Smooth muscle cell (in vitro differentiated cells): ENCODE measurements around the gene TEX22. TPM values are rescaled to one million over a fixed set of nuclear protein-coding genes. Genes with fewer than 3 reads are reported as not detected.
A peak's percentile ranks its signal among the peaks of the same experiment; 100 is the strongest.

Source experiments
- DNase-seq: peaks from one replicate; lab custom pipeline; 2025; ENCODE audit not compliant: unreplicated experiment; lab: John Stamatoyannopoulos, UW
- H2AFZ ChIP-seq: fragments of 200-600 bp; sonication (generic); 2 replicates; pipeline ENCODE4 v1.6.0; 2016; ENCODE audit warnings: antibody characterized with exemption, low read depth, mild to moderate bottlenecking
- H3F3A ChIP-seq: fragments of 200-600 bp; sonication (generic); 2 replicates; pipeline ENCODE4 v1.6.0; 2017; ENCODE audit warnings: antibody characterized with exemption, low read depth
- H3K27ac ChIP-seq: fragments of 200-600 bp; sonication (generic); 2 replicates; pipeline ENCODE4 v1.5.1; 2016; ENCODE audit warnings: low read depth, mild to moderate bottlenecking
- H3K27me3 ChIP-seq: fragments of 200-600 bp; sonication (generic); 2 replicates; pipeline ENCODE4 v1.6.1; 2016; ENCODE audit warnings: low read depth, mild to moderate bottlenecking
- H3K36me3 ChIP-seq: fragments of 200-600 bp; sonication (generic); 2 replicates; pipeline ENCODE4 v1.5.1; 2016; ENCODE audit warnings: low read depth
- H3K4me1 ChIP-seq: fragments of 200-600 bp; sonication (generic); 2 replicates; pipeline ENCODE4 v1.5.1; 2016; ENCODE audit warnings: low read depth
- H3K4me2 ChIP-seq: fragments of 200-600 bp; sonication (generic); 2 replicates; pipeline ENCODE4 v1.6.0; 2016; ENCODE audit warnings: mild to moderate bottlenecking
- H3K4me3 ChIP-seq: fragments of 200-600 bp; sonication (generic); 2 replicates; pipeline ENCODE4 v1.5.1; 2016; ENCODE audit warnings: mild to moderate bottlenecking
- H3K79me2 ChIP-seq: fragments of 200-600 bp; sonication (generic); 2 replicates; pipeline ENCODE4 v1.6.0; 2016; ENCODE audit warnings: low read depth, mild to moderate bottlenecking
- H3K9ac ChIP-seq: fragments of 200-600 bp; sonication (generic); 2 replicates; pipeline ENCODE4 v1.6.0; 2016; ENCODE audit warnings: low read depth
- H3K9me3 ChIP-seq: fragments of 200-600 bp; sonication (generic); replicated peaks from 2 replicates; pipeline ENCODE4 v1.5.1; 2016; ENCODE audit warnings: low read depth
- H4K20me1 ChIP-seq: fragments of 200-600 bp; sonication (generic); 2 replicates; pipeline ENCODE4 v1.6.0; 2016; ENCODE audit warnings: low read depth
- CTCF ChIP-seq: fragments of 200-600 bp; sonication (generic); IDR thresholded peaks from 2 replicates; pipeline ENCODE4 v1.5.1; 2017; ENCODE audit warnings: borderline replicate concordance, mild to moderate bottlenecking, antibody characterized with exemption; ENCODE audit not compliant: insufficient read depth, poor library complexity, severe bottlenecking
- WGBS: methylation state at CpG from one replicate; pipeline ENCODE4 v1.1.7; 2016; ENCODE audit warnings: low lambda C conversion rate; 5-methylcytosine and 5-hydroxymethylcytosine counted together
- polyA plus RNA-seq: library from polyadenylated mRNA; unstranded; fragments of >200 nt; fragmentation: Nextera tagmentation; extraction: Ambion mirVana; gene quantifications from 2 replicates; pipeline ENCODE4 v1.2.1, GENCODE V29; 2016
- total RNA-seq: library from RNA; depleted of rRNA; stranded (reverse); fragments of >200 nt; gene quantifications from 2 replicates; pipeline ENCODE4 v1.2.3, GENCODE V29; 2014

TEX22 gene
- total and polyA plus RNA-seq, 2 experiments from 2014 or later, result 0.09 to 0.93 TPM

GRCh38 chr14:105416671-105417070, 18.3 kb downstream of the TEX22 start:
- Histone ChIP-seq H4K20me1 (peaks cover 11% of the 10 kb centered on the region), H3K79me2 (peaks cover 18% of the 10 kb centered on the region), H3K9me3 (no peaks in the 10 kb centered on the region), H3K36me3 (no peaks in the 10 kb centered on the region), H3F3A (peaks cover 7% of the 10 kb centered on the region), H3K4me2 (no peak overlapping the region), H3K27me3 (no peaks in the 10 kb centered on the region), H3K4me1 (peaks cover 18% of the 10 kb centered on the region), H3K4me3 (no peak overlapping the region), H3K27ac (no peak overlapping the region), H2AFZ (no peak overlapping the region), H3K9ac (no peak overlapping the region)
- TF ChIP-seq CTCF, result no peak
- no peak for DNase-seq
- 94% methylated on average over 11 of the region's 11 CpGs for WGBS

- no peak for DNase-seq
- H3K36me3 ChIP-seq, result no peaks in the 10 kb centered on the region
- H3K4me3 ChIP-seq, result no peak overlapping the region
- no peaks in the 10 kb centered on the region for H3K27me3 ChIP-seq
- H3K4me1 ChIP-seq, result peaks cover 18% of the 10 kb centered on the region
- H3K9ac ChIP-seq, result no peak overlapping the region
- H3K4me2 ChIP-seq, result no peak overlapping the region
- WGBS, result 90% methylated on average over 3 of the region's 3 CpGs
- TF ChIP-seq CTCF, result no peak
- no peak overlapping the region for H2AFZ ChIP-seq
- H3K79me2 ChIP-seq, result peaks cover 28% of the 10 kb centered on the region
- H3K9me3 ChIP-seq, result no peaks in the 10 kb centered on the region
- peaks cover 21% of the 10 kb centered on the region for H4K20me1 ChIP-seq
- H3K27ac ChIP-seq, result no peak overlapping the region
- H3F3A ChIP-seq, result peaks cover 7% of the 10 kb centered on the region
Observed at GRCh38 chr14:105417690-105418121, 19.4 kb downstream of the TEX22 start.

GRCh38 chr14:105418269-105419194, 20.2 kb downstream of the TEX22 start:
- WGBS, result 90% methylated on average over 19 of the region's 19 CpGs
- H4K20me1 ChIP-seq, result peaks cover 29% of the 10 kb centered on the region
- no peak for TF ChIP-seq CTCF
- no peaks in the 10 kb centered on the region for H3K27me3 ChIP-seq
- H3F3A ChIP-seq, result peaks cover 7% of the 10 kb centered on the region
- H2AFZ ChIP-seq, result no peak overlapping the region
- peak overlapping the region; percentile 74 for H3K4me3 ChIP-seq
- H3K4me2 ChIP-seq, result peak overlapping the region; percentile 98
- no peaks in the 10 kb centered on the region for H3K36me3 ChIP-seq
- H3K9me3 ChIP-seq, result no peaks in the 10 kb centered on the region
- peaks cover 36% of the 10 kb centered on the region for H3K79me2 ChIP-seq
- no peak for DNase-seq
- H3K27ac ChIP-seq, result no peak overlapping the region
- no peak overlapping the region for H3K9ac ChIP-seq
- peaks cover 18% of the 10 kb centered on the region for H3K4me1 ChIP-seq
